ENCODE data around the gene MALT1. TPM values are rescaled to one million over a fixed set of nuclear protein-coding genes. Genes with fewer than 3 reads are reported as not detected.
A peak's percentile ranks its signal among the peaks of the same experiment; 100 is the strongest.

Gene MALT1
- polyA plus RNA-seq, 2 of the 4 experiments (the other 2 are of a cell fraction): 30.7 to 34.0 TPM

DNA sequence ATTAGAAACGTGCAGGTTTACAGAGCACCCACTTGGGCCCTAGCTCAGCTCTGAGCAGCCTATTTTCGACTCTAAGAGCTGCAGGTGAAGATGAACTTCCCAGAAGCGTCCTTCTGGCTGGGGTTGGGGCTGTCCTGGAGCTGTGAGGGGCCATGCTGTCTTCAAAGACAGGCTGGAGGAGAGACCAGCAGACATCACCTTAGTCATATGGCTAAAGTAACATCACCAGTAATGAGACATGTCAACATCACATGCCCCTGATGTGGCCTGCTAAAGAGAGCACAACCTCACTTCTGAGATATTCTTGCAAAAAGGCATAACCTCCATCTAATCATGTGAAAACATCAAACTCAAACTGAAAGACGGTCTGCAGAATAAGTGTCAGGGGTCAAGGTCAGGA, 106.2 kb downstream of the MALT1 start:
- POLR2A ChIA-PET: no interaction called here
- no peak for DNase-seq (ENCODE audit: low read depth in 1 of 2, low spot score in 1 of 2)
- Histone ChIP-seq H3K4me3 (no peak overlapping the region), H3K27ac (peak overlapping the region in 1 of 2 experiments; percentile 47; a peak in 3 of 6 replicates), H3K4me1 (peaks cover 12% of the 10 kb centered on the region), H3K4me2 (no peak overlapping the region), H3K9me3 (no peaks in the 10 kb centered on the region)
- 79% methylated on average over 4 of the region's 4 CpGs for WGBS (ENCODE audit: missing lambda C conversion rate)
- TF ChIP-seq KDM1A (IDR thresholded peaks at IDR 0.05; ENCODE audit: low read depth) (no peak), HMGXB4 (CRISPR knock-in tag; IDR thresholded peaks at IDR 0.05; ENCODE audit: borderline replicate concordance) (no peak), E2F6 (IDR thresholded peaks at IDR 0.05; ENCODE audit: borderline replicate concordance, low read depth) (no peak), EP300 (IDR thresholded peaks at IDR 0.05) (no peak), RAD21 (conservative IDR thresholded peaks at IDR 0.05 in 1 of 2, IDR thresholded peaks at IDR 0.05 in 1 of 2) (no peak), TFCP2L1 (CRISPR knock-in tag; IDR thresholded peaks at IDR 0.05) (no peak), PHF8 (IDR thresholded peaks at IDR 0.05; ENCODE audit: borderline replicate concordance, low read depth) (no peak), RARB (CRISPR knock-in tag; IDR thresholded peaks at IDR 0.05) (no peak), SMC3 (IDR thresholded peaks at IDR 0.05) (no peak)
- TF ChIP-seq, protein P1, sequence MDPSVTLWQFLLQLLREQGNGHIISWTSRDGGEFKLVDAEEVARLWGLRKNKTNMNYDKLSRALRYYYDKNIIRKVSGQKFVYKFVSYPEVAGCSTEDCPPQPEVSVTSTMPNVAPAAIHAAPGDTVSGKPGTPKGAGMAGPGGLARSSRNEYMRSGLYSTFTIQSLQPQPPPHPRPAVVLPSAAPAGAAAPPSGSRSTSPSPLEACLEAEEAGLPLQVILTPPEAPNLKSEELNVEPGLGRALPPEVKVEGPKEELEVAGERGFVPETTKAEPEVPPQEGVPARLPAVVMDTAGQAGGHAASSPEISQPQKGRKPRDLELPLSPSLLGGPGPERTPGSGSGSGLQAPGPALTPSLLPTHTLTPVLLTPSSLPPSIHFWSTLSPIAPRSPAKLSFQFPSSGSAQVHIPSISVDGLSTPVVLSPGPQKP (IDR thresholded peaks at IDR 0.05; ENCODE audit: low read depth, low read length): no peak
- no peak for FAIRE-seq
- CTCF ChIA-PET: interaction anchor here (0.8 to 12.8 kb wide), 6 partner anchors 9 to 625 kb away, joined by 3 to 206 read pairs (median 10); no protein-coding TSS in a partner anchor
- no peak for ATAC-seq

GRCh38 chr18:58779529-58779928, 108.3 kb downstream of the MALT1 start:
- no peak for FAIRE-seq
- no peak for ATAC-seq
- no peak overlapping the region for H3K4me2 ChIP-seq
- TF ChIP-seq POLR2AphosphoS2 (conservative IDR thresholded peaks at IDR 0.05; ENCODE audit: low read length): no peak
- TF ChIP-seq GATA3 (IDR thresholded peaks at IDR 0.05; ENCODE audit: borderline replicate concordance): no peak
- no peak for TF ChIP-seq TP53 (CRISPR knock-in tag; IDR thresholded peaks at IDR 0.05)
- TF ChIP-seq, protein P2, sequence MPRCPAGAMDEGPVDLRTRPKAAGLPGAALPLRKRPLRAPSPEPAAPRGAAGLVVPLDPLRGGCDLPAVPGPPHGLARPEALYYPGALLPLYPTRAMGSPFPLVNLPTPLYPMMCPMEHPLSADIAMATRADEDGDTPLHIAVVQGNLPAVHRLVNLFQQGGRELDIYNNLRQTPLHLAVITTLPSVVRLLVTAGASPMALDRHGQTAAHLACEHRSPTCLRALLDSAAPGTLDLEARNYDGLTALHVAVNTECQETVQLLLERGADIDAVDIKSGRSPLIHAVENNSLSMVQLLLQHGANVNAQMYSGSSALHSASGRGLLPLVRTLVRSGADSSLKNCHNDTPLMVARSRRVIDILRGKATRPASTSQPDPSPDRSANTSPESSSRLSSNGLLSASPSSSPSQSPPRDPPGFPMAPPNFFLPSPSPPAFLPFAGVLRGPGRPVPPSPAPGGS (IDR thresholded peaks at IDR 0.05): no peak
- no peak for TF ChIP-seq RARB (CRISPR knock-in tag; IDR thresholded peaks at IDR 0.05)
- no peak for TF ChIP-seq NFE2L2 (conservative IDR thresholded peaks at IDR 0.05; ENCODE audit: low read length)
- TF ChIP-seq RCOR1 (IDR thresholded peaks at IDR 0.05; ENCODE audit: low read depth, low read length): no peak
- TF ChIP-seq ZSCAN20 (CRISPR knock-in tag; IDR thresholded peaks at IDR 0.05): no peak
- no peak for TF ChIP-seq TFCP2L1 (CRISPR knock-in tag; IDR thresholded peaks at IDR 0.05)
- TF ChIP-seq CBX2 (IDR thresholded peaks at IDR 0.05; ENCODE audit: borderline replicate concordance, low read depth): no peak
- TF ChIP-seq RFX5 (IDR thresholded peaks at IDR 0.05): no peak
- TF ChIP-seq ZC3H11A (IDR thresholded peaks at IDR 0.05): no peak
- TF ChIP-seq ATOH8 (CRISPR knock-in tag; IDR thresholded peaks at IDR 0.05; ENCODE audit: low read depth): no peak
- peak overlapping the region; percentile 45 to 99; a peak in 4 of 6 replicates for H3K27ac ChIP-seq
- H3K4me3 ChIP-seq: no peak overlapping the region
- no peak for DNase-seq (ENCODE audit: low read depth in 1 of 2, low spot score in 1 of 2)
- ChIA-PET POLR2A (no interaction called here), CTCF (interaction anchor here (0.6 to 12.8 kb wide), 8 partner anchors 11 to 304 kb away, joined by 3 to 206 read pairs (median 4); no protein-coding TSS in a partner anchor)
- peaks cover 27% of the 10 kb centered on the region for H3K4me1 ChIP-seq
- no peaks in the 10 kb centered on the region for H3K9me3 ChIP-seq
- WGBS (ENCODE audit: missing lambda C conversion rate): 89% methylated on average over 6 of the region's 6 CpGs

All from A549 (cell line).